Measurements from ENCODE around the gene CFAP61.
"Not testable (repeated sequence)": the region's sequence is repeated elsewhere in the genome, so short reads cannot be mapped to it uniquely, and the experiment has no call there.

Gene CFAP61

GRCh38 chr20:20089939-20090338, 37.6 kb downstream of the CFAP61 start:
- no peak for DNase-seq (ENCODE audit: low read depth)

GRCh38 chr20:20092827-20093226, 40.5 kb downstream of the CFAP61 start:
- DNase-seq (ENCODE audit: low read depth) = no peak

GRCh38 chr20:20094410-20094809, 42.1 kb downstream of the CFAP61 start:
- DNase-seq (ENCODE audit: low read depth) = no peak

DNA sequence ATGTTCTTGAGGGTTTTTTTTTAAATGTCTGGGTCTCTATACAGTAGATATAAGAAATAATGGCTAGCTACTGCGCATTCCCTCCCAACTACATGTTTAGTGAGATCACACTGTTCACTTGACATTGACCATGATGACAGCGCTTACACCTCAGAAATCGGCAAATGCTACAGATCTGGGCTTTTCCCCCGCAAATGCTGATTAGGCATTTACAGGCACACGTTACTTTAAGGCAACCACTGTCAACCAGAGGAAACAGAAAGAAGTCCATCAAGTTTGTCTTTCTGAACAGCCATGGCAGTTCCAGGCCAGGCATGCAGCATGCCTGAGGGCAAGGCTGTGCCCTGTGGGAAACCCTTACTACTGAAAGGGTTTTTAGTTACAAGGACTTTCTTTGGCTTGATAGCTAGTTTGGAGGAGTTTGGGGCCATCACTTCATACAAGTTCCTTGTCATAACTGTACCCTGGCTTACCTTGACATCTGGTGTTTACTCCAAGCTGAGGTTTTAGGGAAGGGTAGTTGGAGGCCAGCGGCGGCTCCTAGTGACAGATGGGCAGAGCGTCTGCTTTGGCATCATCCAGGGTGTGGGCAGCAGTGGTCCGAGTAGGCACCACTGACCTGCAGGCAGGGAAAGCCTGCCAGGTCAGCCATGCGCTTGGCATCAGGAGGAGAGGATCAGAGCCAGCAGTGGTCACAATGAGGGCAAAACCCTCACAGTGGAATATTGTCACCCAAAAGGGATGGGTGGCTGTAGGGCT, 43.0 kb downstream of the CFAP61 start:
- no peak for DNase-seq (ENCODE audit: low read depth)

GRCh38 chr20:20096421-20096820, 44.1 kb downstream of the CFAP61 start:
- no peak for DNase-seq (ENCODE audit: low read depth)

DNA sequence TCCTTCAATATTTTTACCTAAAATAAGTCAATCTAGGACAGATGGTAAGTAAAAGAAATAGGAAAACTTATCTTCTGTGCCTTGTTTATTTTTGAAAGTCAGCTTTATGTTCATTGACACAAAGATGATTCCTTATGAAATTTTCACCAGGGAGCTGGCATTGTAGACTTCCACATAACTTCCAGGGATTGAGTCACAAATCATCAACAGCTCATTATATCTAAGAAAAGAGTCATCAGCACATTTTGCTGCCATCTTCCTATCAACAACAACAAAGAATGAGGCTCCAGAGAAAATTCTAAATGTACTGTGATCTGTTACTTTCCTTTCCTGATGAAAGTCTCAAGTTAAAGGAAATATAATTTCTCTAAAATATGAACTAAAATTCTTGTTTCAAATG, 48.5 kb downstream of the CFAP61 start:
- no peak for DNase-seq (ENCODE audit: low read depth)

DNA sequence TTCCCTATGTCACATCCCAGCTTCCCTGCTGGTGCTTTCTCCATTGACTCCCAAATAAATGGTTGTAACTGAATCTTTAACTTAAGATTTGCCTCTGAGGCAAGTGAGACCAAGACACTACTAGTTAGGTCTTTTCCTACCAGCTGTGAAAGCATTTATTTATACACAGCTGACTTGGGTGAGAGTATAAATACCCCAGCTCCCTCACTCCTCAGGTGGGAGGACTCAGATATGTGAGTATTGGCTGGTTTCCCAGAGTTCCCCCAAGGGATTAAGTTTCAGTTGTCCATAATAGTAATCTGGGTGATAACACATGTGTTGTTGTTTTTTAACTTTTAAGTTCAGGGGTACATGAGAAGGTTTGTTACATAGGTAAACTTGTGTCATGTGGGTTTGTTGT, 49.8 kb downstream of the CFAP61 start:
- no peak for DNase-seq (ENCODE audit: low read depth)

DNA sequence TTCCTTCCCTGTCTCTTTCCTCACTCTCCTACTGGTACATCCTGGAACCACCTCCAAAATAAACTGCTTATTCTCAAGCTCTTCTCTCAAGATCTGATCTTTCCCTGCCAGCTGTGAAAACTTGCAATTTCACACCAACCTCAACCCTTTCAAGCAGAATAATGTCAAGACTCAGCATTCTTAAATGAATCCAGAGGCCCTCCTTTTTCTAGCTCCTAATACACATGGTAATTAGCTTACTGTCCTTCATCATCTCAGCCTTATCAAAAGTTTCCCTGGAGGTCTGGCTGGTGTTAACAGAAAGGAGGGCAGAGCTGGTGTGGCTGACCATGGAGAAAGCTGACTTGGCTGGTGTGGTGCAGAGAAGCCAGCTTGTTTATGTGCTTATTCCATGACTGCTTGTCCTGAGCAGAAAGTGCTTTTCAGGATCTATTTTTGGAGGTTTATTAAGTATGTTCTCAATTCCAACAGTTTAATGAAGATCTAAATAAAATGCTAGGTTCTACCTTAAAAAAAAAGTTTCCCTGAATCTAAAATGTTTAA, 50.5 kb downstream of the CFAP61 start:
- no peak for DNase-seq (ENCODE audit: low read depth)

- no peak for DNase-seq (ENCODE audit: low read depth)
These were observed 51.2 kb downstream of the CFAP61 start for GRCh38 chr20:20103486-20103885.

DNA sequence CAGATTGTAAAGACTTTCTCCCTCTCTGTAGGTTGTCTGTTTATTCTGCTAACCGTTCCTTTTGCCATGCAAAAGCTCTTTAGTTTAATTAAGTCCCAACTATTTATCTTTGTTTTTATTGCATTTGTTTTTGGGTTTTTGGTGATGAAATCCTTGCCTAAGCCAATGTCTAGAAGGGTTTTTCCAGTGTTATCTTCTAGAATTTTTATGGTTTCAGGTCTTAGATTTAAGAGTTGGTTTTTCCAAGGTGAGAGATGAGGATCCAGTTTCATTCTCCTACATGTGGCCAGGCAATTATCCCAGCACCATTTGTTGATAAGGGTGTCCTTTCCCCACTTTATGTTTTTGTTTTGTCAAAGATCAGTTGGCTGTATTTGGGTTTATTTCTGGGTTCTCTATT, 70.9 kb downstream of the CFAP61 start:
- DNase-seq (ENCODE audit: low read depth) = not testable (repeated sequence)

- DNase-seq (ENCODE audit: low read depth) = no peak
These were observed 78.1 kb downstream of the CFAP61 start for GRCh38 chr20:20130399-20130798.

DNA sequence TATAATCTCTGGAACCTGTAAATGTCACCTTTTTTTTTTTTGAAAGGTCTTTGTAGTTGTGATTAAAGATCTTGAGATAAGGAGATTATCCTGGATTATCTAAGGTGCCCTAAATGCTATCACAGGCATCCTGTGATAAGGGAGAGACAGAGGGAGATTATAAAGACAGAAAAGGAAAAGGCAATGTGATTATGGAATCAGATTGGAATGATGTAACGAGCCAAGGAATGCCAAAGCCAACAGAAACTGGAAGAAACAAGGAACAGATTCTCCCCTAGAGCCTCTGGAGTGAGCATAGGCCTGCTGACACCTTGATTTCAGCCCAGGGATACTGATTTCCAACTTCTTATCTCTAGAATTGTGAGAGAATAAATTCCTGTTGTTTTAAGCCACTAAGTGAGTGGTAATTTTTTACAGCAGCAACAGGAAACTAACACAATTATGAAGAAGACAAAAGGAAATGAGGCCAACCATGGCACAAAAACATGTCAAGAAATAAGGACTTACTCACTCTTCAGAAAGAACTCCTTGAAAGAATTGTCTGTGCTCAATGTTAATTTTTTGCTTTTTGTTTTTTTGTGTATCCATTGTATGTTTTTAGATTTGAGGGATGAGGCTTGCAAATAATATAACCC, 82.7 kb downstream of the CFAP61 start:
- no peak for DNase-seq (ENCODE audit: low read depth)

DNA sequence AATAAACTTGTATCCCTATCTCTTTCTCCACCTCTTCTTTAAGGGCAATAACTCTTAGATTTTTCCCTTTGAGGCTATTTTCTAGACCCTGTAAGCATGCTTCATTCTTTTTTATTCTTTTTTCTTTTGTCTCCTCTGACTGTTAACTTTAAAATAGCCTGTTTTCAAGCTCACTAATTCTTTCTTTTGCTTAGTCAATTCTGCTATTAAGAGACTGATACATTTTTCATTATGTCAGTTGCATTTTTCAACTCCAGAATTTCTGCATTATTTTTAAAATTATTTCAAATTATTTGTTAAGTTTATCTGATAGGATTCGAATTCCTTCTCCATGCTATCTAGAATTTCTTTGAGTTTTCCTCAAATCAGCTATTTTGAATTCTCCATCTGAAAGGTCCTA, 84.0 kb downstream of the CFAP61 start:
- DNase-seq (ENCODE audit: low read depth) = no peak

DNA sequence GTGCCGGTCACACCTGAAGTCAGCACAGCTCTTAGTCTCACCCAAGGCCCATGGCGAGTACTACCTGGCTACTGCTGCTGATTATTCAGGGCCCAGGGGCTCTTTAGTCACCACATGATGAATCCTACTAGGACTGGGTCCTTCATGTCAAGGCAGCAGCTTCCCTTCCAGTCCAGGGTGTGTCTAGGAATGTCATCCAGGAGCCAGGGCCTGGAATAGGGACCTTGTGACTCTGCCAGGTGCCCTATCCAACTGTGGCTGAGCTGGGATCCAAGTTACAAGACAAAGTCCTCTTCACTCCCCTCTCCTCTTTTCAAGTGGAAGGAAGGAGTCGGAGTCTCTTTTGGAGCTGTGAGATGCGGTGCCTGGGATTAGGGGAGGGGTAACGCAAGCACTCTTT, 85.5 kb downstream of the CFAP61 start:
- no peak for DNase-seq (ENCODE audit: low read depth)

DNA sequence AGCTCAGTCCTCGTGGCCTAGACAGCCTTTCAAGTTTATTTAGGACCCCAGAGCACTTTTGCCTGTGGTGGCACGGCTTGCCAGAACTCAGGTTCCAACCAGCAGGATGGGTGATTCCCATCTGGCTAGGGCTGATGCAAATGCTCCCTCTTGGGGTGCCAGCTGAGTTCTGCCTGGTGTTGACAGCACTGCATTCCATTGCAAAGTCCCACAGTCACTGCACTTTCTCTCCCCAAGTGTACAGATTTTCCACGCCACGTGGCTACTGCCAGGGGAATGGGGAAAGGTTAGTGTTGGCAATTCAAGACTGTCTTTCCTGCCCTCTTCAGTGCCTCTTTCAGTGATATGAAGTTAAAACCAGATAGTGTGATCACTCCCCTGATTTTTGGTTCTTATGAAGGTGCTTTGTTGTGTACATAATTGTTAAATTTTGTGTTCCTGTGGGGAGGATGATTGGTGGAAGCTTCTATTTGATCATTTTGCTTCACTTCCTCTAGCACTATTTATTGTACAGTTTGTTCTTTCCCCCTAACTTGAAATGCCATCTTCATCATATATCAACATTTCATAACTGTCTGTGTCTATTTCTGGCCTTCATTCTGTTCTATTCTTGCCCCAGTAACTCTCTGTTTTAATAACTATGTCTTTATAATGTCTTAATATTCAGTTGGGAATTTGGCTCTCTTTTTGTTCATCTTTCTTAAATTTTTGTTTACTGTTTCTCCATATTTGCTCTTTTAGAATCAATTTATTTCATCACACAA, 86.2 kb downstream of the CFAP61 start:
- no peak for DNase-seq (ENCODE audit: low read depth)

DNA sequence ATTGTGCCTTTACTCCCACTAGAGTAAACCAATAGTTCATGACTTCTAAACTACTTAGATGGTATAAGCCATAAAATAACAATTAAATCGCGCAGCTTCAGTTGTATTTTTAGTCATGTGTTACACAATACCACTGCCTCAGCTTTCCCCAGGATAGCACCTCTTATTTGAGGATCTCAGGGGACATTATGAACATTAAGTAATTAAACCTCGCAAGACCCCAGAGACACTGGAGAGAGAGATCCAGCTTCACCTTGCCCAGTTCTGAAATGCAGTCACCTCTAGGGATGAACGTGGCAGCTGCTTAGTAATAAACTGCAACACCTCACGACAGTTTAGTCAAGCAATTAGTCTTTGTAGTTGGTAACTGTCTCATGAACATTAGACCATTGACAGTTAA, 87.1 kb downstream of the CFAP61 start:
- DNase-seq (ENCODE audit: low read depth) = no peak

DNA sequence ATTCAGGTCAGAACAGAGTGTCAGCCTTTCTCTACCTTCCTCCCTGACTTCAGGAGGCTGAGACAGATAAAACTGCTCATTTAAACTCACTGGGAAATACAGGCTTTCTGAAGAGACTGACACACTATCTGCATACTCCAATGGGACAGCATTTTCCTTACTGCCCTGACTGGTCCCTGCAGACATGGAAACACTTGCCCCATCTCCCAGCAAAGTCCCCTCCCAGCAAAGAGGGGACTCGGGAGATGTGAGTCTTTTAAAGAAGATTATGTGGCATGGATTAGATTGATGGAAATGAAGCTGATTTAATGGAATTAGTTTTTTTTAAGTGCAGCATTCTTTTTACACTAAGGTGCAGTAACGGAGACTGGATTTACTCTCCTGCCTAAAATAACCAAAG, 90.8 kb downstream of the CFAP61 start:
- DNase-seq (ENCODE audit: low read depth) = no peak

- no peak for DNase-seq (ENCODE audit: low read depth)
These were observed 91.3 kb downstream of the CFAP61 start for GRCh38 chr20:20143646-20144045.

DNA sequence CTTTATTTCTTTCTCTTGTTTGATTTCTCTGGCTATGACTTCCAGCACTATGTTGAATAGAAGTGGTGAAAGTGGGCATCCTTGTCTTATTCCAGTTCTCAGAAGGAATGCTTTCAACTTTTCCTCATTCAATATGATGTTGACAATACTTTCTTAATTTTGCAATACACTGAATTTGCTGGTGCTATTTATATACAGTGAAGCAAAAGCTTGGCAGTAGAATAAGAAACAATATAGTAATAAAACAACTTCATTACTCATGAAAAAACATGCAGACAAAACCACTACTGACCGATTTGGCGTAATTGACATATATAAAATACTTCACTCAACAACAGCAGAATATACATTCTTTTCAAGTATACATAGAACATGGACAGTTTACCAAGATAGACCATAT, 96.4 kb downstream of the CFAP61 start:
- no peak for DNase-seq (ENCODE audit: low read depth)

- no peak for DNase-seq (ENCODE audit: low read depth)
These were observed 97.9 kb downstream of the CFAP61 start for GRCh38 chr20:20150241-20150640.

DNA sequence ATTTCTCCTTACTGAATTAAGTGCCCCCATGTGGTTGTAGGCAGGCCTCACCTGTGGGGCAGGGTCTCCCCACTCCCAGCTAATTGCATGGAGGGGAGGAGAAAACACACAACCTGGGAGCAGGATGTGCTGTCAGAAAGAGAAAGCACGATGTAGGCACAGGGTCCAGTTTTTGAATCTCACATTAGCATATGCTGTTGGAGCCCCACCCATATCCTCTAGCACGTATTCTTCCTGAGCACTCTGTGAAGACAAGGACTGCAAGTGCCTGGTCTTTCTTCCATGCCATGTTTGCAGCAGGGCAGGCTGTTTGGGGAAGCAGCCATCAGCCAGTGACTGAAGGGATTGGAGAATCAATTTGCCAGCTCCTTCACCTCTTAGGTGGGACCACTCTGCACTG, 108.2 kb downstream of the CFAP61 start:
- no peak for DNase-seq (ENCODE audit: low read depth)

DNA sequence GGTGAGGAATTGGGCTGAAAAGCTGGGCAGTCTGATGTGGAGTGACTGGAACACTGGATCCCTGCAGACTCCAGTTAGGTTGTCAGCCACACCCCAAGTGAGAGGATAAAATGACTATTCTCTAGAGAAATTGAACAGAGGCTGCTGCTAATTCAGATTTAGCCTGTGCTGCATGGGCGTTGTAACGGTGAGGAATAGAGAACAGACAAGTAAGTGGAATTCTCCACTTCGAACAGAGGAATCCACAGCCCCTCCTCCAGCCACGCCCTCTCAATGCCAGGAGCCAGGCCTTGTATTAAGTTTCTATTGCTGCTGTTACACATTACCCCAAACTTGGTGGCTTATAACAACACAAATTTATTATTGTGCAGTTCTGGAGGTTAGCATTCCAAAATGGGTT, 109.3 kb downstream of the CFAP61 start:
- no peak for DNase-seq (ENCODE audit: low read depth)

- no peak for DNase-seq (ENCODE audit: low read depth)
These were observed 115.4 kb downstream of the CFAP61 start for GRCh38 chr20:20167698-20168097.
